Stimulated activated CD4-positive, alpha-beta T cell treated with anti-CD3 and anti-CD28 coated beads, TNF-alpha, amount 100 ng/mL, for 48 hours (primary cell): ENCODE results near the gene STK32C.

Experiments
- DNase-seq, 3 donors: peaks; one replicate each; pipeline ENCODE4 v3.0.0-alpha.2; 2020; ENCODE audit warnings: low read depth in 3 of 3

Gene STK32C

GRCh38 chr10:132249226-132249724 lies 58.5 kb downstream of the STK32C start:
- no peak for DNase-seq

GRCh38 chr10:132248455-132249225 lies 59.1 kb downstream of the STK32C start:
- DNase-seq, result peak in 2 of 3 donors; percentile 31 to 52

- DNase-seq, result no peak
Observed at GRCh38 chr10:132247943-132248342, 59.8 kb downstream of the STK32C start.

- no peak for DNase-seq
Observed at GRCh38 chr10:132246296-132246695, 61.5 kb downstream of the STK32C start.

GRCh38 chr10:132245056-132245455 lies 62.7 kb downstream of the STK32C start:
- DNase-seq, result no peak

GRCh38 chr10:132243626-132244025 lies 64.1 kb downstream of the STK32C start:
- no peak for DNase-seq

- no peak for DNase-seq
Observed at GRCh38 chr10:132243141-132243540, 64.6 kb downstream of the STK32C start.

- no peak for DNase-seq
Observed at GRCh38 chr10:132242103-132242840, 65.5 kb downstream of the STK32C start.

- DNase-seq, result no peak
Observed at GRCh38 chr10:132241496-132241895, 66.3 kb downstream of the STK32C start.

- no peak for DNase-seq
Observed at GRCh38 chr10:132241086-132241485, 66.7 kb downstream of the STK32C start.

GRCh38 chr10:132240581-132240980 lies 67.2 kb downstream of the STK32C start:
- no peak for DNase-seq

- no peak for DNase-seq
Observed at GRCh38 chr10:132240156-132240555, 67.6 kb downstream of the STK32C start.

GRCh38 chr10:132239126-132240031 lies 68.4 kb downstream of the STK32C start:
- DNase-seq, result no peak

GRCh38 chr10:132238371-132239125 lies 69.2 kb downstream of the STK32C start:
- no peak for DNase-seq

- no peak for DNase-seq
Observed at GRCh38 chr10:132237871-132238270, 69.9 kb downstream of the STK32C start.

GRCh38 chr10:132237396-132237795 lies 70.4 kb downstream of the STK32C start:
- no peak for DNase-seq

GRCh38 chr10:132236881-132237280 lies 70.9 kb downstream of the STK32C start:
- no peak for DNase-seq

- DNase-seq, result no peak
Observed at GRCh38 chr10:132236161-132236560, 71.6 kb downstream of the STK32C start.

GRCh38 chr10:132234860-132235259 lies 72.9 kb downstream of the STK32C start:
- DNase-seq, result no peak

- DNase-seq, result no peak
Observed at GRCh38 chr10:132233501-132234085, 74.2 kb downstream of the STK32C start.

- DNase-seq, result no peak
Observed at GRCh38 chr10:132232981-132233380, 74.8 kb downstream of the STK32C start.
